GM12801 (cell line): Measurements from ENCODE around the gene DCLK2.

Experiments used
- TF ChIP-seq, protein P1 (sequence below): IDR thresholded peaks from one replicate; pipeline ENCODE4 v1.5.1; 2011; ENCODE audit warnings: control low read depth; ENCODE audit not compliant: insufficient read length; ENCODE audit errors: extremely low read depth

The DCLK2 gene

DNA sequence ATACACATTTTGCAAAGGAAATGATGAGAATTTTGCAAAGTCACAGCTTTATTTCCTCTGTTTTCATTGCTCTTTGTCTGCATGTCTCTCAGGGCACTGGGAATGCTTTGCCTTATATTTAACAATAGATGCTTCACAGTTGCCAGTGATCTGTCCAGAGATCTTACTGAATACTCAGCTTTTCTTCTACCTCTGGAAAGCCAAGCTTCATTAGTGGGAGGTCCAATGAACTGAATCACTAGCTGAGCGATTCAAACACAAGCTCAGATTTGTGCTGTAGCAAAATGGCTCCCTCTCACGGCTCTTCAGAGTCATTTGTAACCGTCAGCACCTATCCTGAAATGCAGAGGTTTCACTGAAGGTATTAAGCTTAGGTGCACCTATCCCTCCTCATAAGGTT, 138.9 kb downstream of the DCLK2 start:
- TF ChIP-seq, protein P1, sequence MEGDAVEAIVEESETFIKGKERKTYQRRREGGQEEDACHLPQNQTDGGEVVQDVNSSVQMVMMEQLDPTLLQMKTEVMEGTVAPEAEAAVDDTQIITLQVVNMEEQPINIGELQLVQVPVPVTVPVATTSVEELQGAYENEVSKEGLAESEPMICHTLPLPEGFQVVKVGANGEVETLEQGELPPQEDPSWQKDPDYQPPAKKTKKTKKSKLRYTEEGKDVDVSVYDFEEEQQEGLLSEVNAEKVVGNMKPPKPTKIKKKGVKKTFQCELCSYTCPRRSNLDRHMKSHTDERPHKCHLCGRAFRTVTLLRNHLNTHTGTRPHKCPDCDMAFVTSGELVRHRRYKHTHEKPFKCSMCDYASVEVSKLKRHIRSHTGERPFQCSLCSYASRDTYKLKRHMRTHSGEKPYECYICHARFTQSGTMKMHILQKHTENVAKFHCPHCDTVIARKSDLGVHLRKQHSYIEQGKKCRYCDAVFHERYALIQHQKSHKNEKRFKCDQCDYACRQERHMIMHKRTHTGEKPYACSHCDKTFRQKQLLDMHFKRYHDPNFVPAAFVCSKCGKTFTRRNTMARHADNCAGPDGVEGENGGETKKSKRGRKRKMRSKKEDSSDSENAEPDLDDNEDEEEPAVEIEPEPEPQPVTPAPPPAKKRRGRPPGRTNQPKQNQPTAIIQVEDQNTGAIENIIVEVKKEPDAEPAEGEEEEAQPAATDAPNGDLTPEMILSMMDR, result no peak

DNA sequence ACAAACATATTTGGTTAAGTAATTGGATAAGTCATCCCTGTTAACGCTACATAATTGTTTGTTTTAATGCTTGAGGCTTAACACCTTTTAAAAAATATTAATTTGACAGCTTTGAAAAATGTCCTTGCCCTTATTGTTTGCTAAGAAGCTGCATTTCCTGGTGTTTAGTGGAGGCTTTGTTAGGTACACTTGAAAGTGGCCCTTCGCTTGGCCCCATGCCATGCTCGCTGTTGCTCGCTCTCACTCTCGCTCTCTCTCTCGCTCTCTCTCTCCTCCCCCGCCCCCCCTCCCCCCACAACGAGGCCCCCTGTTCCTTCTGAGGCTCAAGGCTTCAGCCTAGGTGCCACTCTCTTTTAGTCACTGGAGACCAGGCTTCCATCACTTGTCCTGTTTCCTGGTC, 139.6 kb downstream of the DCLK2 start:
- TF ChIP-seq, protein P1, result no peak

DNA sequence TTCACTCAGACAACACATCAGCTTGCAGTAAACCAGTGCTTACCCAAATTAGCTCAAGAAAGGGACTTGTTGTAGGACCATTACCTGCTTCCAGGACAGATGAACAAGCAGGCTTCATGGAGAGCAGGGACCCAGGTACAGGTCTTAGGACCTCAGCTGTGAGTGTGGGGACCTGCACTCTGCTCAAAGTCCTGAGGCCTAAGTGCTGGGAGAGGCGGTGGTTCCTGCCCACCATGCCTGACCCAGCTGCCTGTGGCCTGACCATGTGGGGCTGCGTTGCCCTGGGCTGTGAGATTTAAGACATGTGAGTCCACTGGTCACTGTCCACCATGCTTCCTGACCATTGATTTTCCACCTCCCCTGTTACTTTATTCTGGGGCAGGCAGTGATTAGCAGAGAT, 140.2 kb downstream of the DCLK2 start:
- TF ChIP-seq, protein P1, result no peak

DNA sequence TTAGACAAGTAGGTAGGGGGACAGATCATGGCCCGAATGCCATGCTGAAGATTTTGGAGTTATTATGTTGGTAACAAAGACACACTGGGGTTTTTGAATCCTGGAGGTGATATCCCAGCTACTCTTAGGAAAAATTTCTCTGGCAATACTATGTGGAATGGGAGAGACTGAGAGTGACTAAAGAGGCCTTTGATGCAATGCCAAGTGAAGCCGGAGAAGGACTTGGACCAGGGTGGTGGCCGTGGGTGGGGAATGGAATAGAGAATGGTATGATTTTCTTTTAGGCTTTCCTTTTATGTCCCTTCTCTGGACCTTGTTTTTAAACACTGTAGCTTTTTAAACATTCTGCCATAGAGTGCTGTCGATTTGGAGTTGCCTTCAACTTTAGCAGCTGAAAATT, 141.6 kb downstream of the DCLK2 start:
- TF ChIP-seq, protein P1, result no peak

DNA sequence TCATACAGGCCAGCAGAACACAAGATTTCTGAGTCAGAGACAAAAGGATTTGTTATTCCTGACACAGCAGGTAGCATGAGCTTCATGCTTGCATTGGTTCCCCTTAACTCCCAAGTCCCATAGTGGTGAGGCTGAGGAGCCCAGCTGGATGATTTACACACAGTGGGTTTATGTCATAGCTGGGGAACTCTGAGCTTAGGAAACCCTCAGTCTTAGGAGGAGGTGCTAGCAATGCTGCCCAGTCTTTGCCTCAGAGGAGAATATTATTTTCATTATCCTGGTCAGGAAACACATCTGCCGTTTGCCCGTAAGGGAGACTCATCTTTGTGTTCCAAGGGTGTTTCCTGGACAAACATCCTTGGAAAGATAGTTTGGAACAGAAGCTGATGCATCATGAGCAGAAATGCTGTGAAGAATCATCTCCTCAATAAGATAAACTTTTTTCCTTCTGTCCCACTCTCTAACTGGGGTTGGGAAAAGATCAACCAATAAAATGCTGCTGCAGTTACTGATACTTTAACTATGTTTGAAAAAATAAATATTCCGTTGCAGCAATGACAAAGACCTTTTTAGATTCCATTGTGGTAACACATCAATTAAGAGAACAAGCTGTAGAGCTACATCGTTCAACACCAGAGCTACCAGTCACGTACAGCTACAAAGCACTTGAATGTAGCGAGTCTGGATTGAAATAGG, 146.8 kb downstream of the DCLK2 start:
- TF ChIP-seq, protein P1, result no peak

DNA sequence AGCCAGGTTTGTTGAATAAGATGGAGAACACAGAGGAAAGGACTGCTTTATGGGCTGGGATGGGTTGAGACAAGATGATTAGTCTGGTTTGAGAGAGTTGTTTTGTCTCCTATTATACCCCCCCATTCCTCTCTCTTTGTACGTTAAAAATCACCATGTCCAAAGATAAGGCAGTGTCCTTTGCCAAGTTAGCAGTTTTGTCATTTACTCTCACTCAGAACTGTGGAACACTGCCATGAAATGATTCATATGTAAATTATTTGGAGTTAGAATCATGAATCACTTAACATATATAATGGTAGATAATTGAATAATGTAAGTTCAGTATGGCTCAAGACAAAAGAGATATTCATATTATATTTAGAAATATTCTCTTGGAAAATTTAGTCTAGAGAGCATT, 151.3 kb downstream of the DCLK2 start:
- TF ChIP-seq, protein P1, result no peak

DNA sequence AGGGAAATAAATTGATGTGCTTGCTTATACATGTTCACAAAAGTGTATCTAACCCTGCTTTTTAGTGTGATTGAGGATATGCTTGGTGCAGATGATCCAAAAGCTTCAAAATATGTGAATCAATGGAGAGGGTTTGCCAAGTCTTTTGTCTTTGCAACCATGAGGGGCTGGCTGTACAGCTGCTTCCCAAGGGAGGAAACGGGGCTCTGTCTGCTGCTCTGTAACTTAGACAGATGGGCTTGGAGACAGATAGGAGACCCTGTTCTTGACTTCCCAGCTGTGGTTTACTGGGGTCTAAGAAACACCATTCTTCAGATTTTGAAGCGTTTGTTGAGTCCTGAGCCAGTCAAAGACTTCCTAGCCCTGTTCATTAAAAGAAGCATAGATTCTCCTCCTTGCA, 152.3 kb downstream of the DCLK2 start:
- TF ChIP-seq, protein P1, result no peak
